Fibroblast of peridontal ligament (primary cell): ENCODE results near the gene DDX50.
"Not testable (repeated sequence)": the region's sequence is repeated elsewhere in the genome, so short reads cannot be mapped to it uniquely, and the experiment has no call there.

Source experiments
- DNase-seq: peaks from one replicate; pipeline ENCODE4 v3.0.0-alpha.2; 2010; ENCODE audit errors: extremely low read depth

DDX50 gene

DNA sequence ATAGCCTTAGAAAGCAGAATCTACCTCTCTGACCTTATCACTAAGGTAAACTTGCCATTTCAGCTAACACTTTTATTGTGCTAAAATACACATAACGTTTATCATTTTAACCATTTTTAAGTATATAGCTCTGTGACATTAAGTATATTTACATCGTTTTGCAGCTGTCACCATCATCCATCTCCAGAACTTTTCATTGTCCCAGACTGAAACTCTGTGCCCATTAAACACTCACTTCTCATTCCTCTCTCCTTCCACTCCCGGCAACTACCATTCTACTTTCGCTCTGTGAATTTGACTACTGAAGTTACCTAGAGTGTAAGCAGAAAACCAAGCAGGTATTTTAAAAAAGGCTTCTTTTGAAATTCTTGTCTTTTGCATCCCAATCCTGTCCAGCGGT, 1.3 kb downstream of the DDX50 start:
- DNase-seq: no peak

DNA sequence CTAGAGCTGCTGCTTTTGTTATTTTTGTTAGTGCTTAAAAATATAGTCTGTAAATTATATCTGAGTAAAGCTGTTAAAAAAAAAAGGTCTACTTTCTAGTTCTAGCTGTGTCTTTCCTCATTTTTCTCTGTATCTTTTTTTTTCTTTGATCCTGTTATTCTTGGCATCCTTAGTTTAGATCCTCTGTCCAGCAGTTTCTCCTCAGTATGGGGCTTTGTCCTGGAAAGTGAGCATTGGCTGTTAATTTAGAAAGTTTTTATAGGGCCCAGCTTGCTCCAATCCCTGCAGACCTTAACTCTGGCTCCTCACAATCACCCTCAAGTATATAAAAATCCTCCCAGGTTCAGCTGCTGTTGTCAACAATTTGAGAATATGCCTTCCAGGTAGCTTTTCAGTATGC, 23.5 kb downstream of the DDX50 start:
- no peak for DNase-seq

DNA sequence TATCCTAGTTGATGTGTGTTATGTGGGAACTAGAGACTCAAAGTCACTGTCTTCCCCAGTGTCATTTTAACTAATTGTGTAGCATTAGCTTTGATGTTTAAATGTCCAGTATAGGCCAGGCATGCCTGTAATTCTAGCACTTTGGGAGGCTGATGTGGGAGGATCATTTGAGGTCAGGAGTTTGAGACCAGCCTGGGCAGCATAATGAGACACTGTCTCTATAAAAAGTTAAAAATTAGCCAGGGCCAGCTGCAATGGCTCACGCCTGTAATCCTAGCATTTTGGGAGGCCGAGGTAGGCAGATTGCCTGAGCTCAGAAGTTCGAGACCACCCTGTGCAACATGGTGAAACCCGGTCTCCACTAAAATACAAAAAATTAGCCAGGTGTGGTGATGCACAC, 24.4 kb downstream of the DDX50 start:
- no peak for DNase-seq

DNA sequence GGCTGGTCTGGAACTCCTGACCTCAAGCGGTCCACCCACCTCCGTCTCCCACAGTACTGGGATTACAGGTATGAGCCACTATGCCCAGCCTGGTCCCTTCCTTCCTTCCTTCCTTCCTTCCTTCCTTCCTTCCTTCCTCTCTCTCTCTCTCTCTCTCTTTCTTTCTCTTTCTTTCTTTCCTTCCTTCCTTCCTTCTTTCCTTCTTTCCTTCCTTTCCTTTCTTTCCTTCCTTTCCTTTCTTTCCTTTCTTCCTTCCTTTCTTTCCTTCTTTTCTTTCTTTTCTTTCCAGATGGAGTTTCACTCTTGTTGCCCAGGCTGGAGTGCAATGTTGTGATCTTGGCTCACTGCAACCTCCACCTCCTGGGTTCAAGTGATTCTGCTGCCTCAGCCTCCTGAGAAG, 28.0 kb downstream of the DDX50 start:
- DNase-seq: not testable (repeated sequence)

DNA sequence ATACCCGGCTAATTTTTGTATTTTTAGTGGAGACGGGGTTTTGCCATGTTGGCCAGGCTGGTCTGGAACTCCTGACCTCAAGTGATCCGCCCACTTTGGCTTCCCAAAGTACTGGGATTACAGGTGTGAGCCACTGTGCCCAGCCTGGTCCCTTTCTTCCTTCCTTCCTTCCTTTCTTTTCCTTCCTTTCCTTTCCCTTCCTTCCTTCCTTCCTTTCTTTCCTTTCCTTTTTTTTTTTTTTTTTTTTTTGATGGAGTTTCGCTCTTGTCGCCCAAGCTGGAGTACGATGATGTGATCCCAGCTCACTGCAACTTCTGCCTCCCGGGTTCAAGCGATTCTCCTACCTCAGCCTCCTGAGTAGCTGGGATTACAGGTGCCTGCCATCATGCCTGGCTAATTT, 28.8 kb downstream of the DDX50 start:
- DNase-seq: not testable (repeated sequence)

DNA sequence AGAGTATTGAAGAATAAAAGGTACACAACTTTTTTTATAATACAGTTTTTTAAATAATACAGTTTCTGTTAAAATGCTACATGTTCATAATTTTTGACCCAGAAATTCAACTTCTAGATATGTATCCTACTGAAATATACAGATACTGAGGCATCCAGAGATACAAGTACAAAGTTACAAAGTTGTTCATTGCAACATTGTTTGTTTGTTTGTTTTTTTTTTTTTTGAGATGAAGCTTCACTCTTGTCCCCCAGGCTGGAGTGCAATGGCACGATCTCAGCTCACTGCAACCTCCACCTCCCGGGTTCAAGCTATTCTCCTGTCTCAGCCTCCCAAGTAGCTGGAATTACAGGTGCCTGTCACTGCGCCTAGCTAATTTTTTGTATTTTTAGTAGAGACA, 31.7 kb downstream of the DDX50 start:
- not testable (repeated sequence) for DNase-seq

DNA sequence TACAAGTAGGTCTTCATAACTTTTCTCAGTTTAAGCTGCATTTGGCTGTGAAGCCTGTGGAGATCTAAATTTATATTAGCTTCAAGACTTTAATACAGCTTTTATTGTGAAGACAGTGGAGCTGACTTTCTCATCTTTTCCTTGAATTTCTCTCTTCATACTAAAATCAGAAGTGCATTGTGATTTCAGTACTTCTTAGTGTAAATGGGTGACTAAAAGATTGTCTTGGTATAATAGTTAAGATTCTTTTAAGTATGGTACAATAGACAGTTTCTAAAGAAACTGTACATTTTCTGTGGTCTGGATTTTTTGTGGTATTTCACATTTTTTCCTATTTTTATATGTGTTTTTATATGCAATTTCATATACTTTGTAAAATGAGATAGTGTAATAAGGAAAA, 33.9 kb downstream of the DDX50 start:
- no peak for DNase-seq

DNA sequence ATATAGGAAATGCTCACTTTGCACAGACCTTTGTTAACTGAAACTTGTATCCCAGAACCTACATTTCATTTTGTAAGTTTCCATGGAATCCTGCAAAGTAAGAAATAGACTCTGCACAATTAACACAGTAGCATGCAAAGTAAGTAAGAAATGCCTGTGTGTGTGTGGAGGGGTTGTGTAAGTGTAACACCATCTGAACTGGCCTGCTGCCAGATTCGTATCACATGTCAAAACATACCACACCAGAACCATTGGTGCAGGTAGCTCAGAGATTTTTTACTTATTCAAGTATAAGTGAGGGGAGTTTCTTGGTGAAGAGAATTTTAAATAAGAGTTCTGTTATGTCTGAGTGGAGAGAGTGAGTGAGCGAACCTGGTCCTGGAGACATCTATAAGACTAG, 37.0 kb downstream of the DDX50 start:
- DNase-seq: no peak

DNA sequence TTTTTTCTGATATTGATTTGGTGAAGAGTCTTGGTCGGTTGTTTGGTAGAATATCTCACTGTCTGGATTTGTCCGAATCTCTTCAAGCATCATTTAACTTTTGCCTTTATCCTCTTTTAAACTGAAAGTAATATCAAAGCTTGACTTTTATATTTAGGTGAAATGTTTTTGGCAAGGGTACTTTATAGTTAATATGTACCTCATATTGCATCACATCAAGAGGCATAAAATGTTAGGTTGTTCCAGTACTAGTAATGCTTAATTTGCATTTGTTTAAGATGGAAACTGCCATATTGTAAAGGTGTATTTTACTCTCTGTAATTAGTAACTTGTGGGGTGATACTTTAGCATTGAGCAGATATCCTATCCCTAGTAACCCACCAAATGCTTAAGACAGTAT, 37.8 kb downstream of the DDX50 start:
- DNase-seq: no peak

DNA sequence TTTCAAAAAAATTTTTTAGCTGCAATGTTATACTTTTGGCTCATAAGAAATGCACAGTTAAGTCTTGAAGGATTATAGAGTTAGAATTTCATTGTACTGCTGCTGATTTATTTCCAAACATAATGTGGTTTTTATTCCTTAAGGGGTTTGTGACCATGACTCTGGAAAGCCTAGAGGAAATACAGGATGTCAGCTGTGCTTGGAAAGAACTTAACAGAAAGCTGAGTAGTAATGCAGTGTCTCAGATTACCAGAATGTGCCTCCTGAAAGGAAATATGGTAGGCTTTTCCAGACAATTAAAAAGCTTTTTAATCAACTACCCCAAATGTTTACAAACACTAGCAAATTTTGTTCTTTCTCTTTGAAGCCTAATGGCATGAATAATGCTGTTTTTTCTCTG, 39.8 kb downstream of the DDX50 start:
- DNase-seq: not testable (repeated sequence)

DNA sequence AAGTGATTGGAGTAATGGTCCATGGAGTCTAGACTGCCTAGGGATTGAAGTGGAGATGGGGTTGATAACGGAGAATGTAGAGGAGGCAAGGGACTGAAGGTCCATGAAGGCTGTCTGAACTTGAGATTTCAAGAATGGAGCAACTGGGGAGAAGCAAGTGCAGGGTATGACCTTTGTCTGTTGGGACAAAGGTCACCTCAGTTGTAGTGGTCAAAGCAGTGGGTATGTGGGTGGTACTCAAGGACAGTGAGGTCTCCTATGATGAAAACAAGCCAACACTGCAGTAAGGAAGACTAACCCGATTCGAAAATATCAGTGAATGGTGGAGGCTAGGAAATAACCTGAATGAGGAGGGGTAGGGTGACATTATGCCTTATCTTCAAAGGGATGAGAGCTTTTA, 49.5 kb downstream of the DDX50 start:
- no peak for DNase-seq

DNA sequence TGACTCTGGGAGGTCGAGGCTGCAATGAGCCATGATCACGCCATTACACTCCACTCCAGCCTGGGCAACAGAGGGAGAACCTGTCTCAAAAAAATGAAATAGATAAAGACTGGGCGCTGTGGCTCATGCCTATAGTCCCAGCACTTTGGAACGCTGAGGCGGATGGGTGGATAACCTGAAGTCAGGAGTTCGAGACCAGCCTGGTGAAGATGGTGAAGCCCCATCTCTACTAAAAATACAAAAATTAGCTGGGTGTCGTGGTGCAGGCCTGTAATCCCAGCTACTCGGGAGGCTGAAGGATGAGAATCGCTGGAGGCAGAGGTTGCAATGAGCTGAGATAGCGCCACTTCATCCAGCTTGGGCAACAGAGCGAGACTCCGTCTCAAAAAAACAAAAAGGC, 53.8 kb downstream of the DDX50 start:
- no peak for DNase-seq

DNA sequence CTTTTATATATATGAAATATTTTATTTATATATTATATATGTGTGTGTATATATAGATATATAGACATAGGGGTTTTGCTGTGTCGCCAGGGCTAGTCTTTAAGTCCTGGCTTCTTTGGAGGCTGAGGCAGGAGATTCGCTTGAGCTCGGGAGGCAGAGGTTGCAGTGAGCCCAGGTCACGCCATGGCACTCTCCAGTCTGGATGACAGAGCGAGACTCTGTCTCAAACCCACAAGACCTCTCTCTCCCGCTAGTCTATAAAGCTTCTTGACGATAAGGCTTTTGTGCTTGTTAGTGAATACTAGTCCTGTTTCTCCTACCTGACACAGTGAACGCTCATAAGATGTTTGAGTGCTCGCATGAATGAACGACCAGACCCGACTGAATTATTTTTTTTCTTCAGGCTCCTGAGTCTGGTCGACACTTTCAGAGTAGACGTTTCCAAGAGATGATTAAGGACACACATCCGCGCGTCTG, 54.3 kb downstream of the DDX50 start:
- DNase-seq: no peak

DNA sequence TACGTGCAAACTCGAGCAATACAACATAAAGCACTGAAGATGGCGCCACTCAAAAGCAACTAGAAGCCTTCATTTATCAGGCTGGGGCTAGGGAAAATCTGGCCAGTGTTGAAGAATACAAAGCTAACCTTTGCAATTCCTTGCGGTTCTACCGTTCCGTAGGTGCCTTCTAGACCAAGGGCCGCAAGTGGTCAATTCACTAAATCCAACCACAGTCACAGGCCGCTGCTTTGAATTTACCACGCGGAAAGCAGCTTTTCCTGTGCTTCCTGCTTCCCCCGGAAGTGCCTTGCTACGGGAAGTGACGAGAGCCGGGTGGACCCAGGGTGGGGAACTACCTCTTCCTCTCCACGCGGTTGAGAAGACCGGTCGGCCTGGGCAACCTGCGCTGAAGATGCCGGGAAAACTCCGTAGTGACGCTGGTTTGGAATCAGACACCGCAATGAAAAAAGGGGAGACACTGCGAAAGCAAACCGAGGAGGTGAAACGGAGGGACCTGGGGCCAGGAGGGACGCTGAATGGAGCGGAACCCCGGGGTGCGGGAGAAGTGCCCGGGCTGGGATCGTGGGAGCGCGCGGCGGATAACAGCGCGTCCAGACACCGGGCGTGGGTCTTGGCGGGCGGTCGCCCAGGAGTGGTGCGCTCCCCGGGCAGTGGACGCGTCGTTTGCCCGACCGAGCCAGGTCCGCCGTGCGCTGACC, 54.9 kb downstream of the DDX50 start, which contains the start of gene DDX21:
Gene DDX21, plus strand, starts transcription at position 339 of the 701 bp plus-strand sequence. Its CDS starts 56 bp downstream, at position 395.
- DNase-seq: peak; percentile 90

DNA sequence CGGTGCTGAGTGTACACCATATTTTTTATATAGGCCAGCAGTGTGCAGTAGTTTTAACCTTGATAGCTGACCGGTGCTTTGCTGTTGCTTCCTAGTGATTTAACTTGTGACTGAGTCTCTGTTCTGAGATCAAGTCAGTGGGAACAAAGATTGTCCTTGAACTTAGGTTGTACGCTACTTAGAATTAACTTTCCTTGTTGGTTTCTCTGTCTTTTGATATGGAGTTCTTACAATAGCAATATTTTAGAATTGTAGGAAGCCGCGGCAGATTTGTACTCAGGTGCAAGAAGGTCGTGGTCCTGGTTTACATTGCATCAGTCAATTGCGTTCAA, 56.1 kb downstream of the DDX50 start:
- DNase-seq: no peak

DNA sequence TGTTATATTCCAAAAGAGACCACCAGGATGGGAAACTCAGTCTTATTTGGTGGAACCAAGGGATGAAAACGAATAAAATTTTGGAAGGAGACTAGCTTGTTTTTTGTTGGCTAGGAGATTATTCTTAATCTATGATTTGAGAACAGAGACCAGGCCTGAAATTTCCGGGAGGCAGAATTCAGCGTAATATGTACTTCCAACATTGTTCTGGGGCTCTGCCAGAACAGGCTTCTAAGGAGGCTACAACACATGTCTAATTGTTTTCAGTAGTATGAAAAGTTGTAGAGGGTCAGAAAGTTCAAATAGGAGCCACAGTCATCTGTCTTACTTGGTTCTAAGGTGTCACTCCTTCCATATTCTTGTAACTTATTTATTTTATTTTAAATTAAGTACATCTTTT, 56.5 kb downstream of the DDX50 start:
- DNase-seq: peak; percentile 18

DNA sequence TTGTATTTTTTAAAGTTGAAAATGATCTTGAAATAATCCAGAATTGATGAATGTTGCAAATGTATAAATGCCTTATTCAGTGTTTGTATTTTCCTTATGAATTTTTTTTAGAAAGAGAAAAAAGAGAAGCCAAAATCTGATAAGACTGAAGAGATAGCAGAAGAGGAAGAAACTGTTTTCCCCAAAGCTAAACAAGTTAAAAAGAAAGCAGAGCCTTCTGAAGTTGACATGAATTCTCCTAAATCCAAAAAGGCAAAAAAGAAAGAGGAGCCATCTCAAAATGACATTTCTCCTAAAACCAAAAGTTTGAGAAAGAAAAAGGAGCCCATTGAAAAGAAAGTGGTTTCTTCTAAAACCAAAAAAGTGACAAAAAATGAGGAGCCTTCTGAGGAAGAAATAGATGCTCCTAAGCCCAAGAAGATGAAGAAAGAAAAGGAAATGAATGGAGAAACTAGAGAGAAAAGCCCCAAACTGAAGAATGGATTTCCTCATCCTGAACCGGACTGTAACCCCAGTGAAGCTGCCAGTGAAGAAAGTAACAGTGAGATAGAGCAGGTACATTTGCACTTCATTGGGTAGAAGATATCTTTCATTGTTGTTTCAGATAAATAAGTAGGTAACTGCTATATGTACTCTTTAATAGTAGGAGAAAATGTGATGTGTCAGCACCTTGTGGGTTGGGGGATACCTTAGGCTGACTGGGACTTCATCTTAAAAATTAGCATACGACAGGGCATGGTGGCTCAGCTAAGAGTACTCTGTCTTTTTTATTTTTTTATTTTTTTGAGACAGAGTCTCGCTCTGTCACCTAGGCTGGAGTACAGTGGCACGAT, 58.8 kb downstream of the DDX50 start:
- no peak for DNase-seq

DNA sequence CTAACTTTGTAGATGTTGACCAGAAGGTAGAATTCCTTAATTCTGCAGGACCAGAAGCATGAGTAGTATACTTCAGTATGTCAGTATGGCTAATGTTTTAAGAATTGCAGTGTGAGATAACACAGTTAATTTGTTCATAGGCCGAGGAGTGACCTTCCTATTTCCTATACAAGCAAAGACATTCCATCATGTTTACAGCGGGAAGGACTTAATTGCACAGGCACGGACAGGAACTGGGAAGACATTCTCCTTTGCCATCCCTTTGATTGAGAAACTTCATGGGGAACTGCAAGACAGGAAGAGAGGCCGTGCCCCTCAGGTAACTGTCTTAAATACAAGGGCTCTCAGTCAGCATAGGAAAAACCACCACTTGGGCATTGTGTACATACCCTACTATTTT, 62.0 kb downstream of the DDX50 start:
- no peak for DNase-seq

DNA sequence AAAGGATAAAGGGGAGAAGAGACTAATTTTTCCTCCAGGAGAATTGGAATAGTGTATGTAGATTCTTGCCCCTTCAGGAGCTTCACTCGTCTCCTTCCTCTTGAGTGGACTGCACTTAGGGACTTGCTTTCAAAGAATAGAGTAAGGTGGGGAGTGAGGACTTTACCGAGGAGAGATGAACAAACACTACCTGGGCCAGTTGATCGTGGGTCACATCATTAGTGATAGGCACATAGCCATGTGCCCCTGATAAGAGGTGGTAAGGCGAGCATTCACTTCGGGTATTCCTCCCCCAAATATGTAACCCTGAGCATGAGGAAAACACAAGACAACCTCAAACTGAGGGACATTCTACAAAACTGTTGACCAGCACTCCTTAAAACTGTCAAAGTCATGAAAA, 72.9 kb downstream of the DDX50 start:
- no peak for DNase-seq

DNA sequence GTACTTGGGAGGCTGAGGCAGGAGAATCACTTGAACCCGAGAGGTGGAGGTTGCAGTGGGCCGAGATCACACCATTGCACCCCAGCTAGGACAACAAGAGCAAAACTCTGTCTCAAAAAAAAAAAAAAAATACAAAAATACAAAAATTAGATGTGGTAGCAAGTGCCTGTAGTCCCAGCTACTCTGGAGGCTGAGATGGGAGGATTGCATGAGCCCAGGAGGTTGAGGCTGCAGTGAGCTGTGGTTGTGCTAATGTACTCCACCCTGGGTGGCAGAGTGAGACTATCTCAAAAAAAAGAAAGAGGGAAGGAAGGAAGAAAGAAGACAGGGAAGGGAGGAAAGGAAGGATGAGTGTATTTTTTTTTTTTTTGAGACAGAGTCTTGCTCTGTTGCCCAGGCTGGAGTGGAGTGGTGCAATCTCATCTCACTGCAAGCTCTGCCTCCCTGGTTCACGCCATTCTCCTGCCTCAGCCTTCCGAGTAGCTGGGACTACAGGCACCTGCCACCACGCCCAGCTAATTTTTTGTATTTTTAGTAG, 74.9 kb downstream of the DDX50 start:
- not testable (repeated sequence) for DNase-seq

DNA sequence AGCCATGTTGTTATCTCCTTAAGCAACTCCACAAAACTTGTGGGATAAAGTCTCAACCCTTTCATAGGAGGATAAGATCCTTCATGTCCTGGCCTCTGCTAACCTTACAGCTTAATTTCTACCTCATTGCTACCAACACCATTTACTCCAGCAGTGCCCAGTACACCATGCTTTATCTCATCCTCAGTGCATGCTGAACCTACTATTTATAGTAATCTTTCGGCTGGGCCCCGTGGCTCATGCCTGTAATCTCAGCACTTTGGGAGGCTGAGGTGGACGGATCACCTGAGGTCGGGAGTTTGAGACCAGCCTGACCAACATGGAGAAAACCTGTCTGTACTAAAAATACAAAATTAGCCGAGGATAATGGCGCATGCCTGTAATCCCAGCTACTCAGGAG, 78.6 kb downstream of the DDX50 start:
- DNase-seq: not testable (repeated sequence)

DNA sequence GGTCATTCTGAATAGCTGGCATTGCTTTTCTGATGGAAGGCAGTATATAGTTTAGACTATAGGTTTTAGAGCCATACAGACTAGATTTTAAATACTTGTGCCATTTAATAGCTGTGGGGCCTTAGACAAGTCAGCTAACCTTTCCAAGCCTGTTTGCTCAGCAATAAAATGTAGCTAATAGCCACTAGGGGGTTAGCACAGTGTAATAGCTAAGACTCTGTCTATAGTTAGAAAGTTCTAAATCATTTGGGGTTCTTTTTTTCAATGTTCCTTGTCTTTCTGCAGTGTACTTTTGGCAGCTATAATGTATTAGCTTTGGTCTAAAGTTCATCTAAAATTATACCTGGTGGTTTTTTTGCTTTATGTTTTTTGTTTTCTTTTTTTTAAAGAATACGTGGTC, 80.0 kb downstream of the DDX50 start:
- no peak for DNase-seq

DNA sequence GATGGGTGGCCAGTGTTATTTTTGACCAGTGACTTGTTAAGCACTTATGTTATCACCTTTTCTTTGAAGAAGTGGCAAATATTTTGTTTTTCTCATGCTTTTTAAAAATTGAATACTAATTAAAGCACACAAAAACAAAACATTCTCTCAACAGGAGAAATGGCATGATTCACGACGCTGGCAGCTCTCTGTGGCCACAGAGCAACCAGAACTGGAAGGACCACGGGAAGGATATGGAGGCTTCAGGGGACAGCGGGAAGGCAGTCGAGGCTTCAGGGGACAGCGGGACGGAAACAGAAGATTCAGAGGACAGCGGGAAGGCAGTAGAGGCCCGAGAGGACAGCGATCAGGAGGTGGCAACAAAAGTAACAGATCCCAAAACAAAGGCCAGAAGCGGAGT, 81.3 kb downstream of the DDX50 start:
- DNase-seq: no peak
